GM12801 (cell line): ENCODE results near the gene ADGRG2.

Experiments
- TF ChIP-seq, protein P1 (sequence below): IDR thresholded peaks from one replicate; pipeline ENCODE4 v1.5.1; 2011; ENCODE audit warnings: control low read depth; ENCODE audit not compliant: insufficient read length; ENCODE audit errors: extremely low read depth

The ADGRG2 gene

DNA sequence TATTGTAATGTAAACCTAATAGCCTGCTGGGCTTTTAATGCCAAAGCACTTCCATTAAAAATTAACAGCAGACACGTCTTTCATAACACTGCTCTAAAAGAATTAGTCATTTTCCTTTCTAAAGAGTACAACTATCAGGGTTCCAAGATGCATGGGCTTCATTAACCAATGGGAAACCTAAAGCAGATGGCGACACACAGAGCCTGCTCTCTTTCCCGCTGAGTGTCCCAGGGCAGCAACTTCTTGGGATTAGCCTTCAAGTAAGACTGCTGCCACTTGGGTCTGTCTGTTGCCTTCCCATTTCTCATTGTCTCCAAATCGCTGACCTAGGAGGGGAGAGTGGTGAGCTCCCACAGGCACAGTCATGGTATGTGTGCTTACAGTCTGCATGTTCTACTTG is 124.4 kb downstream of the ADGRG2 start:
- TF ChIP-seq, protein P1, sequence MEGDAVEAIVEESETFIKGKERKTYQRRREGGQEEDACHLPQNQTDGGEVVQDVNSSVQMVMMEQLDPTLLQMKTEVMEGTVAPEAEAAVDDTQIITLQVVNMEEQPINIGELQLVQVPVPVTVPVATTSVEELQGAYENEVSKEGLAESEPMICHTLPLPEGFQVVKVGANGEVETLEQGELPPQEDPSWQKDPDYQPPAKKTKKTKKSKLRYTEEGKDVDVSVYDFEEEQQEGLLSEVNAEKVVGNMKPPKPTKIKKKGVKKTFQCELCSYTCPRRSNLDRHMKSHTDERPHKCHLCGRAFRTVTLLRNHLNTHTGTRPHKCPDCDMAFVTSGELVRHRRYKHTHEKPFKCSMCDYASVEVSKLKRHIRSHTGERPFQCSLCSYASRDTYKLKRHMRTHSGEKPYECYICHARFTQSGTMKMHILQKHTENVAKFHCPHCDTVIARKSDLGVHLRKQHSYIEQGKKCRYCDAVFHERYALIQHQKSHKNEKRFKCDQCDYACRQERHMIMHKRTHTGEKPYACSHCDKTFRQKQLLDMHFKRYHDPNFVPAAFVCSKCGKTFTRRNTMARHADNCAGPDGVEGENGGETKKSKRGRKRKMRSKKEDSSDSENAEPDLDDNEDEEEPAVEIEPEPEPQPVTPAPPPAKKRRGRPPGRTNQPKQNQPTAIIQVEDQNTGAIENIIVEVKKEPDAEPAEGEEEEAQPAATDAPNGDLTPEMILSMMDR, result no peak

- TF ChIP-seq, protein P1, result no peak
These were observed 125.7 kb downstream of the ADGRG2 start for GRCh38 chrX:18996536-18996935.

GRCh38 chrX:18995221-18995620 is 127.0 kb downstream of the ADGRG2 start:
- TF ChIP-seq, protein P1, result no peak

- TF ChIP-seq, protein P1, result no peak
These were observed 127.6 kb downstream of the ADGRG2 start for GRCh38 chrX:18994713-18995112.

- TF ChIP-seq, protein P1, result no peak
These were observed 129.4 kb downstream of the ADGRG2 start for GRCh38 chrX:18992829-18993228.

DNA sequence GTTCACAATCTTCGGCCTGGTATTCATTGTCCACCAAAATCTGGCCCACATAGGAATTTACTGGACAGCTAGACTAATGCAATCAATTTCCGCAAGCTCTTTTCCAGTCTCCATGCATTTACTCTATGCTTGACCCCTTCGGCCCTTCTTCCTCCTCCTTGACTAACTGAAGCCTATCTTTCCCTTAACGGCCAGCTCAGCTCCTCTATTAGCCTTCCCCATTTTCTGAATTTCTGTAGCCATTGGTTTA is 137.2 kb downstream of the ADGRG2 start:
- TF ChIP-seq, protein P1, result no peak

DNA sequence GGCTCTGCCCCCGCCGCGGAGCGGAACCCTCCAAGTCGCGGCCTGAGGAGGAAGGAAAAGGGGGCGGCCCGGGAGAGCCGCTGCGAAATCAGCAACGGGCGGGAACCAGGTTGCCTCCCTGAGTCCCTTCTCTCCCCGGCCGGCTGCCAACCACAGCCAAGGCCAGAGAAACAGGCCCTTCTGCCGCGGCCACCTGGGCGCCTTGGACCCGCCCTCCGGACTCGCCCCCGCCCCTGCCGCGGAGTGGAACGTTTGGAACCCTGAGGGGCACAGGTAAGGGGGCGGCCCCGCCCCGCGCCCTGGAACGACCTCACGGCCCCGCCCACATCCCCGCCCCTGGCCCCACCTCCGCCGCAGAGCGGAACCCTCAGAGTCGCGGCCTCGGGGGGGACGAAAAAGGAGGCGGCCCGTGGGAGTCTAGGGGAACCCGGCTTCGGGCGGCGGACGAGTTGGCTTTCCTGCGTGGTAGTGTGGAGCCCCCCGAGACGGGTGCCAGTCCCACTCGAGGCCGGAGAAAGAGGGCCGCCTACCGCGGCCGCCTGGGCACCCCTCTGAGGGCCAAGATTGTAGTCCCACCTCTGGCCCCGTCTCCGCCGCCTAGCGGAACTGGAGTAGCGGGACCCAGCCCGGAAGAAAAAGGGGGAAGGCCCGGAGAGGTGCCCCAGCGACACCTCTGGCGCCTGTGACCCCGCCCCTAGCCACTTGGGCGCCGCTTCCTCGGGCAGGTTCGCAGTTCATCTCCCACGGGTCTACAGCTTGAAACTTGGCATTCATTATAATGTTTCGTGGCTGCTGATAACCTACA is 137.7 kb downstream of the ADGRG2 start:
- TF ChIP-seq, protein P1, result no peak
